HS-27A (cell line): ENCODE results near the gene JOSD2.
A peak's percentile ranks its signal among the peaks of the same experiment; 100 is the strongest.
"Not testable (repeated sequence)": the region's sequence is repeated elsewhere in the genome, so short reads cannot be mapped to it uniquely, and the experiment has no call there.

Experiments used
- DNase-seq: peaks from one replicate; pipeline ENCODE4 v3.0.0-alpha.2; 2012; ENCODE audit warnings: low read depth, missing footprints

Gene JOSD2

DNA sequence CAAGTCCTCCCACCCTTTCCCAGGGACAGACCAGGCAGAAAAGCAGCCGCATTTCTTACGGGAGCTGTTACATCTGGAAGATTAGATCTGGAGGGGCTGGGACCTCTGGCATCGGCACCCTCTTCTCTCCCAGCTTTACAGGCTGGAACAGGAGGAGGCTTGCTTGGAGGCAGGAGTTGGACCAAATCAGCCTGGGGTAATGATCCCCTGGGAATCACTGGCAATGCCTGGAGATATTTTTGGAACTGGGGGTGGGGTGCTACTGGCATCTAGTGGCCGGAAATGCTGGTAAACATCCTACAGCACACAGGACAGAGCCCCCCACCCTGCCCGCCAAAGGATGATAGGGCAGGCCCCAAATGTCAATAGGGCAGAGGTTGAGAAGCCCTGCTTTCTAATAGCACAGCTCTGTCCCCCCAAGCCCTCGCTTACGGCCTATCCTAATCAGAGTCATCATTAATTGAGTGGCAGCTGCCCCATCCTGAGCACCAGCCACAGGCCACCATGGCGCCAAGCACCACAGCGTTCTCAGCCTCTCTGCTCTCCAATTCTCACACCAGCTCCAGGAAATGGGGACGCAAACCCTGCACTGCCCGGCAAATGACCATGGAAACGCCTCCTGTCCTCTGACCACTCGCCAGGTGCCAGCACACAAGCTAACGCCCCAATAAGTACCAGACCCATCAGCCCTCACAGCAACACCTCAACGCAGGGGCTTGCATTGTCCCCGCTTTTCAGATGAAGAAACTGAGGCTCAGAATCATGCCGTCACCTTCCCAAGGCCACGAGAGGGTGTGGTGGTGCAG, 36.6 kb upstream of the JOSD2 start:
- DNase-seq = no peak

GRCh38 chr19:50546527-50547221, 35.7 kb upstream of the JOSD2 start:
- no peak for DNase-seq

DNA sequence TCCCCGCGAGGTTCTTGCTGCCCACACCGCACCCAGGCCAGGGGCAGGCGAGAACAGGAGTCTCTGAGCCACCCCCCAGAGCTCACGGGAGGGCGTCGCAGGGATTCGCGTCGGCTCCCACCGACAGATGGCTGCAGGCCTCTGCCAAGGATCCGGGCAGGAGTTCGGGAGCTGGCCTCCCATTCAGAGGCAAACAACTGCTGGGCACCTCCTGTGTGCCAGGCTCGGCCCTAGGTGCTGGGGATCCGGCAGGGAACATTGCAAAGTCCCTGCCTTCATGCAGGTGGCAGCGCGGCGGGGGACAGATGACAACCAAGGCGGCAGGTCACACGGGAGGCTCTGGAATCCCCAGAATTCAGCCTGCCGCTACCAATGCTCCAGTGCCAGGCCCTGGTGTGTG, 32.0 kb upstream of the JOSD2 start:
- DNase-seq = no peak

- DNase-seq = peak; percentile 43
These were observed 26.8 kb upstream of the JOSD2 start for GRCh38 chr19:50537769-50538230.

- DNase-seq = no peak
These were observed 26.3 kb upstream of the JOSD2 start for GRCh38 chr19:50537306-50537685.

GRCh38 chr19:50536662-50537305, 25.8 kb upstream of the JOSD2 start:
- no peak for DNase-seq

GRCh38 chr19:50535672-50536187, 24.7 kb upstream of the JOSD2 start:
- DNase-seq = no peak

GRCh38 chr19:50534478-50534877, 23.5 kb upstream of the JOSD2 start:
- no peak for DNase-seq

DNA sequence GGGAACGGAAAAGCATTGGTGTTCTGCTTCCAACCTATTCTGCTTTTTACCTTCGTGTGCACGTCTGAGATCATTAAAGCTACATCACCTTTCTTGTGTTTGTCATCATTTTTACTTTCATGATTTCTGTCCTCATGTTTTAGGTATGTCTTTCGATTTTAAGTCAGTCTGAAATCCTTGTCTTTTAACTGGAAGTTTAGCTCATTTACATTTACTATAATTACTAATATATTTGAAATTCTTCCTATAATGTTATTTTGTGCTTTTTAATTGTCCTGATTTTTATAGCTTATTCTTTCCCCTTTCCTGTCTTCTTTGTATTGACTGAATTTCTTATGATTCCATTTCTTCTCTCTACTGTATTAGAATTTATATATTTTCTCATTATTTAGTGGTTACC, 22.0 kb upstream of the JOSD2 start:
- DNase-seq = no peak

DNA sequence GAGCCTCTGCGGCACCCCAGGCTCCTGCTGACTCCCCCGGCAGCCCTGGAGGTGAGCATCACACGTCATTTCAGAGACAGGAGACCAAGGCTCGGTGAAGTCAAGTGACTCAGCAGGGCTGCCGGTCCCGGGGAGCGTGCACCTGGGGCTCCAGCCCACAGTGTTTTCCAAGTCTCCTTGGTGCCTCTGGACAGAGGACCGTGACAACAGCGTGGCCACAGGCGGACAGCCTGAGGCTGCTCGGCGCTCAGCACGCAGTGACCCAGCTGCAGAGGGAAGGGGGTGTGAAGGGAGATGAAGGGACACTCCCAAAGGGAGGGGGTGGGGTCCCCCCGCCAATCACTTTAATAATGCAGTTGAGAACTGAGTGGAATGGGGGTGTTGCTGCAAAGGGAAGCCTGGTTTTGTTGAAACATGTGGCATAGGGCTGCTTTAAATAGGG, 20.2 kb upstream of the JOSD2 start:
- DNase-seq = no peak

GRCh38 chr19:50528052-50528451, 17.1 kb upstream of the JOSD2 start:
- not testable (repeated sequence) for DNase-seq

GRCh38 chr19:50522881-50523280, 11.9 kb upstream of the JOSD2 start:
- DNase-seq = no peak

- no peak for DNase-seq
These were observed 10.0 kb upstream of the JOSD2 start for GRCh38 chr19:50520822-50521465.

GRCh38 chr19:50519006-50519575, 8.1 kb upstream of the JOSD2 start:
- no peak for DNase-seq

DNA sequence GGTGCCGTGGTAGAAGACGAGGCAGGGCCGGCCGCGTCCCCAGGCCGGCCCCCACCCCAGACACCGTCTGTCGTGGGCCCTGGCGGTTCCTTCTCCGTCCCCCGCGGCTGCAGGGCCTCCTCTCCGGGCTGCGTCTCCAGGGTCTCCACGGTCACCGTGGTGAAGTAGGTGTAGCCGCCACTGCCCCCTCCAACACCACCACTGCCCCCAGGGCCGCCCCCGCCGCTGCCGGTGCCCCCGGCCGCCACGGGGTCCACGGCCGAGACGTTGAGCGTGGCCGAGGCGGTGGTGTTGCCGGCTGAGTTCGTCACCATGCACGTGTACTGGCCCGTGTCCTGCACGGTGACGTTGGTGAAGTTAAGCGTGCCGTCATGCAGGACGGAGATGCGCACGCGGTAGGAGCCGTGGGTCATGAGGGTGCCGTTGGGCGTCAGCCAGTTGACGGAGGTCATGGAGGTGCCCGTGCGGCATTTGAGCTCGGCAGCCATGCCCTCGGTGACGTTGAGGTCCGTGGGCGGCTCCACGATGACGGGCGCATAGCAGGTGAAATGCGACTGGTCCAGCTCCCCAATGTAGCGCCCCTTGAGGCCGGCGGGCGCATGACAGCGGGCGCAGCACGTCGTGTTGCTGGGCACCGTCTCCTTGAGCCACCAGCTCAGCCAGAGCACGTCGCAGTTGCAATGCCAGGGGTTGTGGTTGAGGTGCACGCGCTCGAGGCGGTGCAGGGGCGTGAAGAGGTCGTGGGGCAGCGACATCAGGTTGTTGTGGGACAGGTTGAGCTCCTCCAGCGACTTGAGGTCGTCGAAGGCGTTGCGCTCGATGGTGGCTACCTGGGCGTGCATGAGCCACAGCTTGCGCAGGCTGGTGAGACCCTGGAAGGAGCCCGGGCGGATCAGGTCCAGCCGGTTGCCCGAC, 7.4 kb upstream of the JOSD2 start:
- no peak for DNase-seq

DNA sequence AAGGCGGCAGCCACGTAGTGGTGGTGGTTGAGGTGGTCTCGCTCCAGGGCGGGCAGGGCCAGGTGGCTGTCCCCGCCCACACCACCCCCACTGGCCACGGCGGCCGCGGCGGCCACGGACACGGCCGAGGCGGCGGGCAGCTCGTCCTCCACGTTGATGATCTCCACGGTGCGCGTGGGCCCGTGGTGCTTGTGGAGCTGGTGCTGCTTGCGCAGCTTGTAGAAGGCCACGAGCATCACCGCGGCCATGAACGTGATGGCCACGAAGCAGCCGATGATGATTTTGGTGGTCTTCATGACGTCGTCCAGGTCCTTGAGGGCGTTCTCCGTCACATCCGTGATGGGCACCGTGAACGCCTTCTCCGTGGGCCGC, 6.7 kb upstream of the JOSD2 start:
- no peak for DNase-seq

- no peak for DNase-seq
These were observed 6.1 kb upstream of the JOSD2 start for GRCh38 chr19:50516964-50517703.

DNA sequence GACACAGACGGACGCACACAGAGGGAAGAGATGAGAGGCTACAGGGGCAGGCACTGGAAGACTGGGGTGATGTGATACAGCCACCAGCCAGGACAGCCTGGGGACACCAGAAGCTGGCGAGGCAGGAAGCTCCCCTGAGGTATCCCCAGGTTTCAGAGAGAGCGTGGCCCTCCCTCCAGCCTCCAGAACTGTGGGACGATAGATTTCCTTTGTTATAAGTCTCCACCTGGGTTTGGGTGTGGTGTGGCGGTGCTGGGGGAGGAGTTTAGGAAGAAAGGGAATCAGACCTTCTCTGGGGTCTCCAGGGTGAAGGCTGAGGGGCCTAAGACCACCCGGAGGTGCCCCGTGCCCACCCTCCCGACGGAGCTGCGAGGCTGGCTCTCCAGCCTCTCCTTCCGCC, 5.5 kb upstream of the JOSD2 start:
- no peak for DNase-seq

GRCh38 chr19:50515168-50515561, 4.2 kb upstream of the JOSD2 start:
- DNase-seq = no peak
